Mucosa of rectum (tissue), 2 donors: ENCODE data around the gene RNF19B.
A peak's percentile ranks its signal among the peaks of the same experiment; 100 is the strongest.

ENCODE experiments used
- H3K27ac ChIP-seq, 2 donors: one replicate each; pipeline ENCODE4 v1.7.0; 2013; ENCODE audit warnings: inconsistent platforms in 2 of 2, low read depth in 2 of 2, low read length in 2 of 2
- H3K27me3 ChIP-seq, 2 donors: one replicate each; pipeline ENCODE4 v1.7.0; 2013; ENCODE audit warnings: low read length in 2 of 2; ENCODE audit not compliant: control insufficient read depth in 2 of 2, insufficient read depth in 2 of 2
- H3K36me3 ChIP-seq, 2 donors: one replicate each; pipeline ENCODE4 v1.7.0; 2013; ENCODE audit warnings: low read length in 2 of 2; ENCODE audit not compliant: control insufficient read depth in 2 of 2, insufficient read depth in 2 of 2
- H3K4me1 ChIP-seq, 2 donors: one replicate each; pipeline ENCODE4 v1.7.0; 2013; ENCODE audit warnings: low read length in 2 of 2, mild to moderate bottlenecking in 1 of 2; ENCODE audit not compliant: control insufficient read depth in 2 of 2, insufficient read depth in 2 of 2
- H3K4me3 ChIP-seq, 2 donors: one replicate each; pipeline ENCODE4 v1.7.0; 2013; ENCODE audit warnings: low read length in 2 of 2
- H3K9ac ChIP-seq, 2 donors: one replicate each; pipeline ENCODE4 v1.7.0; 2013; ENCODE audit warnings: low read length in 2 of 2, low read depth in 1 of 2, mild to moderate bottlenecking in 1 of 2
- H3K9me3 ChIP-seq, 2 donors: one replicate each; pipeline ENCODE4 v1.7.0; 2013; ENCODE audit warnings: low read length in 2 of 2; ENCODE audit not compliant: control insufficient read depth in 2 of 2
- donor health status: healthy.
- donor health status: Normal muscosa, but diverticular disease.

Gene RNF19B

DNA sequence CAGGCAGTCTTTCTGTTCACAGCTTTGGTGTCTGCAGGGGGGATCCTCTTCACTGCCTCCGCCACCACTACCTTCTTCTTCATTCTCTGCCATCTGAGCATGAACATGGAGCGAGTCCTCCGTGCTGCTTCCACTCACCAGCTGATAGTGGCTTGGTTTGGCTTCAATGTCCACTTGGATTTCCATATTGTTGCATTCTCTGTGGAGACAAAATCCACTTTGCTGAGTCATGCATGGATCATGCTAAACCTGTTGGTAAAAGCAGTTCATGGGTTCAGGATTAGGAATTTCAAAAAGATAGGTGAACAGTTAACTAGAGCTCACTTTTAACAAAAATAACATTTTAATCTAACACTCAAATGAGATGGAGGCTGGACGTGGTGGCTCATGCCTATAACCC, 27.5 kb downstream of the RNF19B start:
- Histone ChIP-seq H3K27me3 (no peaks in the 10 kb centered on the region), H3K4me3 (no peak overlapping the region), H3K36me3 (peaks cover 17 to 29% of the 10 kb centered on the region in 2 donors), H3K4me1 (peaks cover 37 to 65% of the 10 kb centered on the region in 2 donors), H3K27ac (peak overlapping the region; percentile 77 to 88), H3K9ac (peak overlapping the region in 1 of 2 donors; percentile 1), H3K9me3 (no peaks in the 10 kb centered on the region)

DNA sequence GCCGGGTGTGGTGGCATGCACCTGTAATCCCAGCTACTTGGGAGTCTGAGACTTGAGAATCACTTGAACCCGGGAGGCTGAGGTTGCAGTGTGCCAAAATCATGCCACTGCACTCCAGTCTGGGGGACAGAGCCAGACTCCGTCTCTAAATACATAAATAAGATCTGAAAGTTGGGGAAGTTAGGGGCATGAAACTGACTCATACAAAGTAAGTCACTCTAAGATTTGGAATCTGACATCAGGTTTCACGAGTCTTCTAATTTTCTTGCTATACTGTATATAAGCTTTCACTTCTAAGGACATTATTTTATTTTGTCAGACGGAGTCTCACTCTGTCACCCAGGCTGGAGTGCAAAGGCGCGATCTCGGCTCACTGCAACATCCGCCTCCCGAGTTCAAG, 30.1 kb downstream of the RNF19B start:
- H3K27me3 ChIP-seq, result no peaks in the 10 kb centered on the region
- peaks cover 15 to 18% of the 10 kb centered on the region in 2 donors for H3K36me3 ChIP-seq
- no peaks in the 10 kb centered on the region for H3K9me3 ChIP-seq
- H3K4me3 ChIP-seq, result no peak overlapping the region
- peaks cover 29 to 44% of the 10 kb centered on the region in 2 donors for H3K4me1 ChIP-seq
- H3K9ac ChIP-seq, result peak overlapping the region; percentile 20 to 68
- H3K27ac ChIP-seq, result peak overlapping the region; percentile 91 to 93

DNA sequence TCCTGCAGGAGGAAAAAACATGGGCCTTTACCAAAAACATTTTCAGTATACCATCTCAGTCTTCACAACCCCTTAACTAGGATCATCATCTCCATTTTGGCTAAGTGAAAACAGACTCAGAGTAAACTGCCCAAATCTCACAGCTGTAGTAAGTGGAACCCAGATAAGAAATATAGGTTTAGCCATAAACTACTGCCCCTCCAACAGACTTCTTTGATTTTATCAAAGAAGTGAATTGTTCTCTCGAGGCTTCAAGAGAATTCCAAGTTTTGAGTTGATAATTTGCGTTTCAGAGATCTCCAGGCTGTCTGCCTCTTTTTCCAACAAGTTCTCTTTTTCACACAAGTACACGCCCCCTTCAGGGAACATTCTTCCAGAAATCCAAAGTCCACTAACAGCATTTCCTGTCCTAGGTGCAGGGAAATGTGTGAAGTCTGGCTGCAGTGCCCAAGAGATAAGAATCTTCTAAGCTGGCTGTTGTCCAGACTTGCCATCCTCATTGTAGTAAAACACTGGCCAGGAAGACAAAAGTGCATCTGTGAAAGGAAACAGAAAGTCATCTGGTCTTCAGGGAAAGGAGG, 30.8 kb downstream of the RNF19B start:
- peaks cover 23 to 37% of the 10 kb centered on the region in 2 donors for H3K4me1 ChIP-seq
- no peaks in the 10 kb centered on the region for H3K9me3 ChIP-seq
- H3K36me3 ChIP-seq, result peaks cover 15 to 18% of the 10 kb centered on the region in 2 donors
- H3K4me3 ChIP-seq, result no peak overlapping the region
- peak overlapping the region; percentile 91 to 93 for H3K27ac ChIP-seq
- no peaks in the 10 kb centered on the region for H3K27me3 ChIP-seq
- H3K9ac ChIP-seq, result peak overlapping the region; percentile 38 to 68

DNA sequence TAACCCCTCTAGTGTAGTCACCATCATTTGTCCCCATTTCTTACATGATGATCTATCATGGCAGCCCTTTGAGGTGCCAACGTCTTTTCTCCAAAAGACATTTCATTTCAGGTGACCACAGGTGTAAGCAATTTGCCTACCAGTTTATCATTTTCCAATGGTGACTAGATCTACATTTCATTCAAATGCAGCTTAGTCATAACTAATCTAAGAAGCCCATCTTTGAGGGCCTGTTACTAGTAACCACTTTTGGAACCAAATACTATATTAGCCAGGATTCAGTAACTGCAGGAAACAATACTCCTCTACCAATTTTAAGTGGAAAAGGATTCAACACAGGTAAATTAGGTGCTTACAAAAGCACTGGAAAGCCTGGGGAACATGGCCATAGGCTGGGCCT, 32.8 kb downstream of the RNF19B start:
- Histone ChIP-seq H3K36me3 (peaks cover 2% of the 10 kb centered on the region in 2 donors), H3K9ac (no peak overlapping the region), H3K4me3 (no peak overlapping the region), H3K27me3 (no peaks in the 10 kb centered on the region), H3K27ac (no peak overlapping the region), H3K4me1 (peaks cover 18 to 25% of the 10 kb centered on the region in 2 donors), H3K9me3 (no peaks in the 10 kb centered on the region)

DNA sequence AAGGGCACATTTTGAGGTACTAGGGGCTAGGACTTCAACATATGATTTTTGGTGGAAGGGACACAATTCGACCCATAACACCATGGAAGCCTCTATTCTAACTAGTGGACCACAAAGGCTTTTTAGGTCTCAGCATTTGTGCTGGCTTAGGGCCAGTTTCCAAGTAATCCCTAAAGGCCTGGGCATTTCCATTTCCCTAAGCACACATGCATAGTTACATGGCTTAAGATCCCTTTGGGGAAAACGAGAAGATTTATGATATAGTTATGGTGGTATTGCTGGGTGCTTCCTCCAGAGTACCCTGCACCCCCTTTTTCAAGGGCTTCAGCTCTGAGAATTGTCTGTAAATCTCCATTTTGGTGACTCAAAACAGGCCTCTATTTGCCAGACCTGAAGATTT, 35.2 kb downstream of the RNF19B start:
- no peak overlapping the region for H3K4me3 ChIP-seq
- H3K27me3 ChIP-seq, result peaks cover 0 to 2% of the 10 kb centered on the region in 2 donors
- H3K9me3 ChIP-seq, result no peaks in the 10 kb centered on the region
- no peaks in the 10 kb centered on the region for H3K36me3 ChIP-seq
- H3K27ac ChIP-seq, result no peak overlapping the region
- H3K9ac ChIP-seq, result no peak overlapping the region
- H3K4me1 ChIP-seq, result peaks cover 10 to 17% of the 10 kb centered on the region in 2 donors

DNA sequence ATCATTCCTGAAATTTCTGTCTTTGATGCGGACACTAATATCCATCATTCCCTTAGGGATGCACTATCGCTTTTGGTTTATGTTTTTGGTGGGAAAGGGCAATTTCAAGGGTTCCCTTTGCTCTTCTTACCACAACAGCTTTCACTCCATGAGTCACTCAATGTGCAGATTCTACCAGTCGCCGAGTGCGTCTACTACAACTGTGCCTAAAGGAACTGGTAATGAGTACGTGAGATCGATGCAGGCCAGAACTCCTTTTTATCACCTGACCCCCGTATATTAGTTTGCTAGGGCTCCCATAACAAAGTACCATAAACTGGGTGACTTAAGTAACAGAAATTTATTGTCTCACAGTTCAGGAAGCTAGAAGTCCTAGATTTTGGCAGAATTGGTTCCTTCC, 35.9 kb downstream of the RNF19B start:
- Histone ChIP-seq H3K36me3 (no peaks in the 10 kb centered on the region), H3K9me3 (no peaks in the 10 kb centered on the region), H3K27me3 (peaks cover 0 to 2% of the 10 kb centered on the region in 2 donors), H3K9ac (no peak overlapping the region), H3K27ac (no peak overlapping the region), H3K4me3 (no peak overlapping the region), H3K4me1 (peaks cover 7 to 15% of the 10 kb centered on the region in 2 donors)

DNA sequence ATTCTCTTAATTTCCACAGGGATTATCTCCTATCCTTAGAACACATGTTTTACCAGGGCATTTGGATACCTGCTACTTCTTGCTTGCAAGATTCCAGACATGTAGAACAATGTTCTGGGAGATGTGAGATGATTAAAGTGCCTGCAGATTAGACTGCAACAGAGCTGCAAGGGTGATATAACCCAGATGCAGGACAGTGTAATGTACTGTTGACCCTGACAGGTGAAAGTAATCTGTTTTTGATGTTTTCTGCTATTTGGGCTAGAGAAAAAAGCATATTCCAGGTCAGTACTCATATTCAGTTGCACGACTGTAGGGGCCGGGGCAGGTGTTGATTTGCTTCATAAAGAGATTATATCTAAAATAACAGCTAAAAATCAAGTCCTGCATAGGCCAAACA, 36.3 kb downstream of the RNF19B start:
- Histone ChIP-seq H3K27ac (no peak overlapping the region), H3K27me3 (peaks cover 0 to 2% of the 10 kb centered on the region in 2 donors), H3K4me1 (peaks cover 7 to 13% of the 10 kb centered on the region in 2 donors), H3K9me3 (no peaks in the 10 kb centered on the region), H3K4me3 (no peak overlapping the region), H3K9ac (no peak overlapping the region), H3K36me3 (no peaks in the 10 kb centered on the region)

DNA sequence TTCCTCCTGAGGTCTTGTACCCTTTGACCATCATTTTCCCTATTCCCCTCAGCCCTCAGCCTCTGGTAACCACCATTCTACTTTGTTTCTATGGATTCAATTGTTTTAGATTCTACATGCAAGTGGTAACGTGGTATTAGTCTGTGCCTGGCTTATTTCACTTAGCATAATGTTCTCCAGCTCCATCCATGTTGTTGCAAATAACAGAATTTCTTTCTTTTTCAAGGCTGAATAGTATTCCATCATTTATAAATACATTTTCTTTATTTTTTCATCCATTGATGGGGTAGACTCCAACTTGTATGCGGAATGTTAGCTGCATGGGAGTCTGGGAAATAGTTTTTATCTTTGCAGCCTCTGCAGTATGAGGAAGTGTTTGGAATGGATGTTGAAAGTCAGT, 37.2 kb downstream of the RNF19B start:
- no peaks in the 10 kb centered on the region for H3K36me3 ChIP-seq
- no peaks in the 10 kb centered on the region for H3K9me3 ChIP-seq
- H3K27ac ChIP-seq, result no peak overlapping the region
- H3K9ac ChIP-seq, result no peak overlapping the region
- no peak overlapping the region for H3K4me3 ChIP-seq
- peaks cover 7 to 13% of the 10 kb centered on the region in 2 donors for H3K4me1 ChIP-seq
- H3K27me3 ChIP-seq, result peaks cover 0 to 2% of the 10 kb centered on the region in 2 donors

DNA sequence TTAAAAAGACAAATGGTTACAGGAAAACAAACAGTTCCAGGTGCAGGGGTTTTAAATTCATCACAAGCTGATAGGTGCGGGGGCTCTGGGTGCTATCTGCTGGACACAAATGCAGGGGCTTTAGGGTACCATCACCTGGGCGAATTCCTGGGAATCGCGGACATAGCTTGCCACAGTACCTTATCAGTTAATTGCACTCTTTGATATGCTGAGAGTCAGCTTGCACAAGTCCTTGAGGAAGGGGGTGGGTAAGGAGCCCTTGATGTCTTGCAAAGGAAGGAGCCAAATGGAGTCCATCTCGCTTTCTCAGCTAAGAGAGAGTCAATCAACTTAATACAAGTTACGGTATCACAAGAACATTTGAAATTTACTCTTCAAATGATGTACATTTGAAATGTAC, 38.0 kb downstream of the RNF19B start:
- H3K36me3 ChIP-seq, result no peaks in the 10 kb centered on the region
- H3K9me3 ChIP-seq, result no peaks in the 10 kb centered on the region
- peaks cover 7 to 13% of the 10 kb centered on the region in 2 donors for H3K4me1 ChIP-seq
- no peak overlapping the region for H3K27ac ChIP-seq
- H3K27me3 ChIP-seq, result peaks cover 0 to 2% of the 10 kb centered on the region in 2 donors
- no peak overlapping the region for H3K4me3 ChIP-seq
- H3K9ac ChIP-seq, result no peak overlapping the region

DNA sequence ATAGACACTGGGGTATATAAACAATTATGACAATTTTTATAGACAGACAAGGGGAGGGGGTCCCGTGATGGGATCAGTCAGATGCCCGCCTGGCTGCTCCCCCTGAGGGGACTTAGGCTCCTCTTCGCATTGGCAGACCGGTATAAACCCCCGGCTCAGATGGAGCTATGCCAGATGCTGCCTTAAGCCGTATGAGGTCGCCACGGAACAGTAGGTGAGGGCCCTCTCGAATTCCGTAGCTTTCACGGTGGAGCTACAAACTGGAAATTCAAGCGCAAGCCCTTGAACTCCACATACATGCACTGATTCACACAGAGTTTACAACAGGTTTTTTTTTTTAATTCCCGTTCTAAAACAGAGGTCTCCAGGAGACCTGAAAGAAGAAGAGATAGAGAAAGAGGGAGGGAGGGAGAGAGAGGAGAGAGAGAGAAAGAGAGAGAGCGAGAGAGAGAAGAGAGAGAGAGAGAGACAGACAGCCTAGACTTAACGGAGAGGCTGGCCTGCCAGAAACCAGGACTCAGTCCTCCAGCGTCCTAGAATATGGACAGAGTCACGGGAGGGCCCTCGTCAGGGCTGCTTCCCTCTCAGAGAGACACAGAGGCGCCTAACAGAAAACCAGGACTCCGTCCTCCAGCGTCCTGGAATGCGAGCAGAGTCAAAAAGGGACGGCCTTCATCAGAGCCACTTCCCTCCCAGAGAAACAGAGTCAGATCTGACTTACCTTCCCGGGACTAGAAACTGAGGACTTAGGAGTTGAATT, 39.0 kb downstream of the RNF19B start:
- no peaks in the 10 kb centered on the region for H3K36me3 ChIP-seq
- H3K9me3 ChIP-seq, result no peaks in the 10 kb centered on the region
- H3K4me3 ChIP-seq, result peak overlapping the region; percentile 13 to 46
- peak overlapping the region in 1 of 2 donors; percentile 72 for H3K9ac ChIP-seq
- H3K4me1 ChIP-seq, result peaks cover 7 to 13% of the 10 kb centered on the region in 2 donors
- H3K27me3 ChIP-seq, result peaks cover 0 to 2% of the 10 kb centered on the region in 2 donors
- peak overlapping the region; percentile 54 to 61 for H3K27ac ChIP-seq
